ENCODE measurements around the gene GNAQ.

DNA sequence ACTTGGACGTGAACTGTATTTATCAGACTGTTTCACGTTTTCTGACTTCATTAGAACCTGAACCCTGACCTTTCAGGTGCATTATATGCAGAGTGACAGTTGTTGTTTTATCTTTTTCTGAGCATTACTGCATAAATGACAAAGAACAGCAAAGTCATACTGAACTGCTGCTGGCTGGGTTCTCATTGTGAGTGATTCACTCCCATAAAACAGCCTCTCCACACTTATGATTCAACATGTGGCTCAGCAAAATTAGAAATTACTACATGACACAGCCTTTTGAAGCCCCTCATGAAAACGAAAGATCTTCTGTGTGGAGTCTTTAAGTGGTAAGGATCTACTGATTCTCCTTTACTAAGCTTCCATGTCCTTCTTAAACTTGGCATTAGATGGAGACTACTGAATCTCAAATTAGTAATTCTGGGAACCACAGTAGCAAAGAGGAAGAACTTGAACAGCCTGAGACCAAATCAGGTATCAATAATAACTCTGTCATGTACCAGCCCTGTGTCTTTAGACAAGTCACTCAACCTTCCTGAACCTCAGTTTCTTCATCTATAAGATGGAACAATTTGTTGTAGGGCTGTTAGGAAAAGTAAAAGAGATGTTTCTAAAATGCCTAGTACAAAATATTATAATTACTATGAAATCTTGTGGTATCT, 211.2 kb downstream of the GNAQ start:
- TF ChIP-seq, protein P1, sequence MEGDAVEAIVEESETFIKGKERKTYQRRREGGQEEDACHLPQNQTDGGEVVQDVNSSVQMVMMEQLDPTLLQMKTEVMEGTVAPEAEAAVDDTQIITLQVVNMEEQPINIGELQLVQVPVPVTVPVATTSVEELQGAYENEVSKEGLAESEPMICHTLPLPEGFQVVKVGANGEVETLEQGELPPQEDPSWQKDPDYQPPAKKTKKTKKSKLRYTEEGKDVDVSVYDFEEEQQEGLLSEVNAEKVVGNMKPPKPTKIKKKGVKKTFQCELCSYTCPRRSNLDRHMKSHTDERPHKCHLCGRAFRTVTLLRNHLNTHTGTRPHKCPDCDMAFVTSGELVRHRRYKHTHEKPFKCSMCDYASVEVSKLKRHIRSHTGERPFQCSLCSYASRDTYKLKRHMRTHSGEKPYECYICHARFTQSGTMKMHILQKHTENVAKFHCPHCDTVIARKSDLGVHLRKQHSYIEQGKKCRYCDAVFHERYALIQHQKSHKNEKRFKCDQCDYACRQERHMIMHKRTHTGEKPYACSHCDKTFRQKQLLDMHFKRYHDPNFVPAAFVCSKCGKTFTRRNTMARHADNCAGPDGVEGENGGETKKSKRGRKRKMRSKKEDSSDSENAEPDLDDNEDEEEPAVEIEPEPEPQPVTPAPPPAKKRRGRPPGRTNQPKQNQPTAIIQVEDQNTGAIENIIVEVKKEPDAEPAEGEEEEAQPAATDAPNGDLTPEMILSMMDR (IDR thresholded peaks at IDR 0.05) = no peak
- TF ChIP-seq POLR2A (IDR thresholded peaks at IDR 0.05) = no peak
